GM12878 (cell line): Measurements from ENCODE around the gene ARID5B. TPM values are rescaled to one million over a fixed set of nuclear protein-coding genes. Genes with fewer than 3 reads are reported as not detected.
A peak's percentile ranks its signal among the peaks of the same experiment; 100 is the strongest.

Source experiments
- FOXM1 ChIP-seq: IDR thresholded peaks from 2 replicates; pipeline ENCODE4 v1.6.1; 2012; ENCODE audit warnings: low read depth, mild to moderate bottlenecking, inconsistent platforms, low read length, moderate library complexity
- LARP7 ChIP-seq: fragments of 450-650 bp; IDR thresholded peaks from 2 replicates; pipeline ENCODE4 v1.6.1; 2017; ENCODE audit warnings: mild to moderate bottlenecking
- RFX5 ChIP-seq: IDR thresholded peaks from 2 replicates; pipeline ENCODE4 v1.6.1; 2011; ENCODE audit warnings: low read depth, low read length, improper control_type of control experiment
- TCF3 ChIP-seq: IDR thresholded peaks from 2 replicates; pipeline ENCODE4 v1.6.1; 2012; ENCODE audit warnings: low read depth, mild to moderate bottlenecking, low read length, borderline replicate concordance; ENCODE audit not compliant: insufficient read depth
- TCF7 ChIP-seq: IDR thresholded peaks from 2 replicates; pipeline ENCODE4 v1.6.1; 2014; ENCODE audit warnings: antibody characterized with exemption, borderline replicate concordance
- ZNF207 ChIP-seq: fragments of 450-650 bp; IDR thresholded peaks from 2 replicates; pipeline ENCODE4 v1.6.1; 2014; ENCODE audit warnings: antibody characterized with exemption, mild to moderate bottlenecking, borderline replicate concordance
- polyA plus RNA-seq, 11 experiments: library from polyadenylated mRNA; depleted of rRNA in 4 of 11; unstranded in 6 of 11; stranded (reverse) in 5 of 11; fragments of >200 nt; fragmentation: Nextera tagmentation in 4 of 11; fragmentation: Illumina TruSeq in 1 of 11; extraction: Ambion mirVana in 4 of 11; extraction: Trizol in 1 of 11; gene quantifications; 1 replicate in 1 of 11; 2 replicates in 10 of 11; pipeline versions ENCODE4 v1.2.1 to v1.2.3, GENCODE V29; 2011 to 2016; ENCODE audit warnings: inconsistent platforms in 2 of 11, missing spikeins in 2 of 11, low read depth in 1 of 11
- total RNA-seq, 4 experiments: library from RNA; depleted of rRNA in 3 of 4; stranded (reverse); fragments of >200 nt in 3 of 4; fragmentation: Illumina TruSeq in 1 of 4; extraction: Trizol in 1 of 4; gene quantifications; 2 replicates each; pipeline versions ENCODE4 v1.2.1 to v1.2.3, GENCODE V29; 2013 to 2021
- TF ChIP-seq, protein P1 (sequence below): fragments of 450-650 bp; IDR thresholded peaks from 2 replicates; pipeline ENCODE4 v1.6.1; 2017; ENCODE audit warnings: low read depth, mild to moderate bottlenecking, moderate library complexity
- TF ChIP-seq, protein P2 (sequence below): fragments of 450-650 bp; formaldehyde crosslinking; IDR thresholded peaks from 2 replicates; pipeline ENCODE4 v1.4.0; 2020; ENCODE audit warnings: mild to moderate bottlenecking, moderate library complexity
- TF ChIP-seq, protein P3 (sequence below): IDR thresholded peaks from 2 replicates; pipeline ENCODE4 v1.6.1; 2012; ENCODE audit warnings: low read depth, low read length, improper control_type of control experiment
- TF ChIP-seq, protein P4 (sequence below): fragments of 450-650 bp; IDR thresholded peaks from 2 replicates; pipeline ENCODE4 v1.6.1; 2017; ENCODE audit warnings: mild to moderate bottlenecking
- TF ChIP-seq, protein P5 (sequence below): IDR thresholded peaks from 2 replicates; pipeline ENCODE4 v1.6.1; 2012; ENCODE audit warnings: improper control_type of control experiment, low read depth, low read length; ENCODE audit not compliant: insufficient replicate concordance

ARID5B gene
- total and polyA plus RNA-seq, 10 of the 15 experiments (the other 5 are each of a cell fraction or from before 2014, with no cell fraction given), result 2.7 to 8.5 (median 6.1) TPM

DNA sequence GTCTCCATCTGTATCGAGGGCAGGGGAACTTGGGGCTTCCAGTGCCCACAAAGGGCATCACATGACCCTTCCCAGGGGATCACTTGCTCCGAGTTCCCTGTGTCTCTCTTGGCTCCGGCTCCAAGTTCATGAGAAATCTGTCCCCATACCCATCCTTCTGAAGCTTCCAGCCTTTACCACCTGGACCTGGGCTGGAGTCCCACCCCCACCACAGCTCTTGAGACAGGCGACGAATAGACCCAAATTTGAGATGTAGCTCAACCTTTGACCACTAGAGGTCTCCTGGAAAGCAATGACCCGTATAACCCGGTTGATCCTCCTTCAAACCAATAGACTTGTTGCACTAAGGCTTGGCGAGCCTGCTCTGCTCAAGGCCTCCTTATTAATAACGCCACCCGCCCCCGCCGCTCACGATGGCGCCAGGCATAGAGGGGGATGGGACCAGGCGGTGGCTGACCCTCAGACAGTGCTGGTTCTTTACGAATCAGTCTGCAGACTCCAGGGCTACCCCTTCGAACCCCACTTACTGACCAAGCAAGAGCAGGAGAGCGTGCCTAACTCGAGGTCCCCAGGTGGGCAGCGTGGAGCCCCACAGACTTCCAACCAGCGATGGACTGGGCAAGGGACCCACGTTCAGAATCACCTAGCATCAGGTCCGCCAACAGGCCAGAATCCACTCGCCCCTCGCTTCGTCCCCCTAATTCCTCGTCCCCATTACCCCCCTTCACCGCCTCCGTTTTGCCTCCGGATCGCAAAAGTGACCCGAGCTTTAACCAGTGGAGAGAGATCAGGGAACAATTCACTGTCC lies 4.4 kb upstream of the ARID5B start (continued):
- TF ChIP-seq, protein P1, sequence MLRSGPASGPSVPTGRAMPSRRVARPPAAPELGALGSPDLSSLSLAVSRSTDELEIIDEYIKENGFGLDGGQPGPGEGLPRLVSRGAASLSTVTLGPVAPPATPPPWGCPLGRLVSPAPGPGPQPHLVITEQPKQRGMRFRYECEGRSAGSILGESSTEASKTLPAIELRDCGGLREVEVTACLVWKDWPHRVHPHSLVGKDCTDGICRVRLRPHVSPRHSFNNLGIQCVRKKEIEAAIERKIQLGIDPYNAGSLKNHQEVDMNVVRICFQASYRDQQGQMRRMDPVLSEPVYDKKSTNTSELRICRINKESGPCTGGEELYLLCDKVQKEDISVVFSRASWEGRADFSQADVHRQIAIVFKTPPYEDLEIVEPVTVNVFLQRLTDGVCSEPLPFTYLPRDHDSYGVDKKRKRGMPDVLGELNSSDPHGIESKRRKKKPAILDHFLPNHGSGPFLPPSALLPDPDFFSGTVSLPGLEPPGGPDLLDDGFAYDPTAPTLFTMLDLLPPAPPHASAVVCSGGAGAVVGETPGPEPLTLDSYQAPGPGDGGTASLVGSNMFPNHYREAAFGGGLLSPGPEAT, result no peak
- TF ChIP-seq, protein P2, sequence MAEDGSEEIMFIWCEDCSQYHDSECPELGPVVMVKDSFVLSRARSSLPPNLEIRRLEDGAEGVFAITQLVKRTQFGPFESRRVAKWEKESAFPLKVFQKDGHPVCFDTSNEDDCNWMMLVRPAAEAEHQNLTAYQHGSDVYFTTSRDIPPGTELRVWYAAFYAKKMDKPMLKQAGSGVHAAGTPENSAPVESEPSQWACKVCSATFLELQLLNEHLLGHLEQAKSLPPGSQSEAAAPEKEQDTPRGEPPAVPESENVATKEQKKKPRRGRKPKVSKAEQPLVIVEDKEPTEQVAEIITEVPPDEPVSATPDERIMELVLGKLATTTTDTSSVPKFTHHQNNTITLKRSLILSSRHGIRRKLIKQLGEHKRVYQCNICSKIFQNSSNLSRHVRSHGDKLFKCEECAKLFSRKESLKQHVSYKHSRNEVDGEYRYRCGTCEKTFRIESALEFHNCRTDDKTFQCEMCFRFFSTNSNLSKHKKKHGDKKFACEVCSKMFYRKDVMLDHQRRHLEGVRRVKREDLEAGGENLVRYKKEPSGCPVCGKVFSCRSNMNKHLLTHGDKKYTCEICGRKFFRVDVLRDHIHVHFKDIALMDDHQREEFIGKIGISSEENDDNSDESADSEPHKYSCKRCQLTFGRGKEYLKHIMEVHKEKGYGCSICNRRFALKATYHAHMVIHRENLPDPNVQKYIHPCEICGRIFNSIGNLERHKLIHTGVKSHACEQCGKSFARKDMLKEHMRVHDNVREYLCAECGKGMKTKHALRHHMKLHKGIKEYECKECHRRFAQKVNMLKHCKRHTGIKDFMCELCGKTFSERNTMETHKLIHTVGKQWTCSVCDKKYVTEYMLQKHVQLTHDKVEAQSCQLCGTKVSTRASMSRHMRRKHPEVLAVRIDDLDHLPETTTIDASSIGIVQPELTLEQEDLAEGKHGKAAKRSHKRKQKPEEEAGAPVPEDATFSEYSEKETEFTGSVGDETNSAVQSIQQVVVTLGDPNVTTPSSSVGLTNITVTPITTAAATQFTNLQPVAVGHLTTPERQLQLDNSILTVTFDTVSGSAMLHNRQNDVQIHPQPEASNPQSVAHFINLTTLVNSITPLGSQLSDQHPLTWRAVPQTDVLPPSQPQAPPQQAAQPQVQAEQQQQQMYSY (CRISPR knock-in tag), result no peak
- TF ChIP-seq TCF3, result no peak
- no peak for TF ChIP-seq RFX5
- peak; percentile 43; the same call in 1 of the 2 replicates for TF ChIP-seq LARP7
- TF ChIP-seq, protein P3, sequence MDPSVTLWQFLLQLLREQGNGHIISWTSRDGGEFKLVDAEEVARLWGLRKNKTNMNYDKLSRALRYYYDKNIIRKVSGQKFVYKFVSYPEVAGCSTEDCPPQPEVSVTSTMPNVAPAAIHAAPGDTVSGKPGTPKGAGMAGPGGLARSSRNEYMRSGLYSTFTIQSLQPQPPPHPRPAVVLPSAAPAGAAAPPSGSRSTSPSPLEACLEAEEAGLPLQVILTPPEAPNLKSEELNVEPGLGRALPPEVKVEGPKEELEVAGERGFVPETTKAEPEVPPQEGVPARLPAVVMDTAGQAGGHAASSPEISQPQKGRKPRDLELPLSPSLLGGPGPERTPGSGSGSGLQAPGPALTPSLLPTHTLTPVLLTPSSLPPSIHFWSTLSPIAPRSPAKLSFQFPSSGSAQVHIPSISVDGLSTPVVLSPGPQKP, result no peak
- no peak for TF ChIP-seq TCF7
- TF ChIP-seq FOXM1, result 0 out of 2 replicates have a peak, but pooled peaks have one; percentile 27
- TF ChIP-seq, protein P4, sequence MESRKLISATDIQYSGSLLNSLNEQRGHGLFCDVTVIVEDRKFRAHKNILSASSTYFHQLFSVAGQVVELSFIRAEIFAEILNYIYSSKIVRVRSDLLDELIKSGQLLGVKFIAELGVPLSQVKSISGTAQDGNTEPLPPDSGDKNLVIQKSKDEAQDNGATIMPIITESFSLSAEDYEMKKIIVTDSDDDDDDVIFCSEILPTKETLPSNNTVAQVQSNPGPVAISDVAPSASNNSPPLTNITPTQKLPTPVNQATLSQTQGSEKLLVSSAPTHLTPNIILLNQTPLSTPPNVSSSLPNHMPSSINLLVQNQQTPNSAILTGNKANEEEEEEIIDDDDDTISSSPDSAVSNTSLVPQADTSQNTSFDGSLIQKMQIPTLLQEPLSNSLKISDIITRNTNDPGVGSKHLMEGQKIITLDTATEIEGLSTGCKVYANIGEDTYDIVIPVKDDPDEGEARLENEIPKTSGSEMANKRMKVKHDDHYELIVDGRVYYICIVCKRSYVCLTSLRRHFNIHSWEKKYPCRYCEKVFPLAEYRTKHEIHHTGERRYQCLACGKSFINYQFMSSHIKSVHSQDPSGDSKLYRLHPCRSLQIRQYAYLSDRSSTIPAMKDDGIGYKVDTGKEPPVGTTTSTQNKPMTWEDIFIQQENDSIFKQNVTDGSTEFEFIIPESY, result no peak
- TF ChIP-seq, protein P5, sequence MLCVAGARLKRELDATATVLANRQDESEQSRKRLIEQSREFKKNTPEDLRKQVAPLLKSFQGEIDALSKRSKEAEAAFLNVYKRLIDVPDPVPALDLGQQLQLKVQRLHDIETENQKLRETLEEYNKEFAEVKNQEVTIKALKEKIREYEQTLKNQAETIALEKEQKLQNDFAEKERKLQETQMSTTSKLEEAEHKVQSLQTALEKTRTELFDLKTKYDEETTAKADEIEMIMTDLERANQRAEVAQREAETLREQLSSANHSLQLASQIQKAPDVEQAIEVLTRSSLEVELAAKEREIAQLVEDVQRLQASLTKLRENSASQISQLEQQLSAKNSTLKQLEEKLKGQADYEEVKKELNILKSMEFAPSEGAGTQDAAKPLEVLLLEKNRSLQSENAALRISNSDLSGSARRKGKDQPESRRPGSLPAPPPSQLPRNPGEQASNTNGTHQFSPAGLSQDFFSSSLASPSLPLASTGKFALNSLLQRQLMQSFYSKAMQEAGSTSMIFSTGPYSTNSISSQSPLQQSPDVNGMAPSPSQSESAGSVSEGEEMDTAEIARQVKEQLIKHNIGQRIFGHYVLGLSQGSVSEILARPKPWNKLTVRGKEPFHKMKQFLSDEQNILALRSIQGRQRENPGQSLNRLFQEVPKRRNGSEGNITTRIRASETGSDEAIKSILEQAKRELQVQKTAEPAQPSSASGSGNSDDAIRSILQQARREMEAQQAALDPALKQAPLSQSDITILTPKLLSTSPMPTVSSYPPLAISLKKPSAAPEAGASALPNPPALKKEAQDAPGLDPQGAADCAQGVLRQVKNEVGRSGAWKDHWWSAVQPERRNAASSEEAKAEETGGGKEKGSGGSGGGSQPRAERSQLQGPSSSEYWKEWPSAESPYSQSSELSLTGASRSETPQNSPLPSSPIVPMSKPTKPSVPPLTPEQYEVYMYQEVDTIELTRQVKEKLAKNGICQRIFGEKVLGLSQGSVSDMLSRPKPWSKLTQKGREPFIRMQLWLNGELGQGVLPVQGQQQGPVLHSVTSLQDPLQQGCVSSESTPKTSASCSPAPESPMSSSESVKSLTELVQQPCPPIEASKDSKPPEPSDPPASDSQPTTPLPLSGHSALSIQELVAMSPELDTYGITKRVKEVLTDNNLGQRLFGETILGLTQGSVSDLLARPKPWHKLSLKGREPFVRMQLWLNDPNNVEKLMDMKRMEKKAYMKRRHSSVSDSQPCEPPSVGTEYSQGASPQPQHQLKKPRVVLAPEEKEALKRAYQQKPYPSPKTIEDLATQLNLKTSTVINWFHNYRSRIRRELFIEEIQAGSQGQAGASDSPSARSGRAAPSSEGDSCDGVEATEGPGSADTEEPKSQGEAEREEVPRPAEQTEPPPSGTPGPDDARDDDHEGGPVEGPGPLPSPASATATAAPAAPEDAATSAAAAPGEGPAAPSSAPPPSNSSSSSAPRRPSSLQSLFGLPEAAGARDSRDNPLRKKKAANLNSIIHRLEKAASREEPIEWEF, result no peak
- TF ChIP-seq ZNF207, result no peak
